Suppressor macrophage (primary cell): ENCODE data around the gene COL4A2.

Experiments
- DNase-seq, 4 experiments: peaks; one replicate each; pipeline ENCODE4 v3.0.0-alpha.2; 2020 to 2022

COL4A2 gene

DNA sequence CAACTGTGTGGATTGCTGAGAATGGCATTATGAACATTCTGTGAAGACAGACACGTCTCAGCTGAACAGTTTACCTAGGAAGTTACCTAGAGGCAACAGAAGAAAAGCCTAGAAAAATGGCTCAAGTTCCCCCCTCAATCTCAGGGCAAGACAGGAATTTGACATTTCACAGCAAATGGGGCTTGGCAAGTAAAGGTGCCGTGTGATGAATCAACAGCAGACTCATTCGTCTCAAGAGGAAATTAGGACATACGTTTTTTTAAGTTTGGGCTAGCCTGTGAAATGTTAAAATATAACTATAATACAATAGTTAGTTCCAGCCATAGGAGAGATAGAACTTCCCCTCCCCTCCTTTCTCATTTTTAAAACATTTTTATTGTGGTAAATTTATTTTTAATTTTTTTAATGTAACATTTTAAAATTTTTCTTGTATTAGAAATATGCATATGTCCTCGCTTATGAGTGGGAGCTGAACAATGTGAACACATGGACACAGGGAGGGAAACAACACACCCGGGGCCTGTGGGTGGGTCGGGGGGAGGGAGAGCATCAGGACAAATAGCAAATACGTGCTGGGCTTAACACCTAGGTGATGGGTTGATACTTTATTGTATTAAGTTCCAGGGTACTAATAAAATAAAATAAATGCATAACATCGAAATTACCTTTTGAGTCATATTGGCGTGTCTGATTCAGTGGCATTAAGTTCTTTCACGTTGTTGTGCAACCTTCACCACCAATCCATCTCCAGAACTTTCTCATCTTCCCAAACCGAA is 116.0 kb downstream of the COL4A2 start:
- DNase-seq, result no peak

DNA sequence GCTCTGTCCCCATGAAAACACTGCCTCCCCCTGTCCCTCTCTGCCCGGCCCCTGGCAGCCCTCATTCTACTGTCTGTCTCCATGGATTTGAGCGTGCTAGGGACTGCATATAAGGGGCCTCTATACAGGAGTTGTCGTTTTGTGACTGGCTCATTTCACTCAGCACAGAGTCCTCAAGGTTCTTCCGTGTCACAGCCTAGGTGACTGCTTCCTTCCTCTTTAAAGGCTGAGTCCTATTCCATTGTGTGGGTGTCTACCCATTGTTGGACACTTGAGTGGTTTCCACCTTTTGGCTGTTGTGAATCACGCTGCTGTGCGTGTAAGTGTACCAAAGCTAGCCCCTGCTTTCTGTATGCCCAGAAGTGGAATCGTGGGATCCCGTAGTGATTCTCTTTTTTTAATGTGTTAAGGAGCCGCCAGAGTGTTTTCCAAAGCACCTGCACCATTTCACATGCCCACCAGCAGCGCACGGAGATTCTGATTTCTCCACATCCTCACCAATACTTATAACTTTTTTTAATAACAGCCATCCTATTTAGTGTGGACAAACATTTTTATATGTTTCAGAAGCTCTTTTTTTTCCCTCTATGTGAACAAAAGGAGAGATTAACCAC is 116.7 kb downstream of the COL4A2 start:
- DNase-seq, result no peak

DNA sequence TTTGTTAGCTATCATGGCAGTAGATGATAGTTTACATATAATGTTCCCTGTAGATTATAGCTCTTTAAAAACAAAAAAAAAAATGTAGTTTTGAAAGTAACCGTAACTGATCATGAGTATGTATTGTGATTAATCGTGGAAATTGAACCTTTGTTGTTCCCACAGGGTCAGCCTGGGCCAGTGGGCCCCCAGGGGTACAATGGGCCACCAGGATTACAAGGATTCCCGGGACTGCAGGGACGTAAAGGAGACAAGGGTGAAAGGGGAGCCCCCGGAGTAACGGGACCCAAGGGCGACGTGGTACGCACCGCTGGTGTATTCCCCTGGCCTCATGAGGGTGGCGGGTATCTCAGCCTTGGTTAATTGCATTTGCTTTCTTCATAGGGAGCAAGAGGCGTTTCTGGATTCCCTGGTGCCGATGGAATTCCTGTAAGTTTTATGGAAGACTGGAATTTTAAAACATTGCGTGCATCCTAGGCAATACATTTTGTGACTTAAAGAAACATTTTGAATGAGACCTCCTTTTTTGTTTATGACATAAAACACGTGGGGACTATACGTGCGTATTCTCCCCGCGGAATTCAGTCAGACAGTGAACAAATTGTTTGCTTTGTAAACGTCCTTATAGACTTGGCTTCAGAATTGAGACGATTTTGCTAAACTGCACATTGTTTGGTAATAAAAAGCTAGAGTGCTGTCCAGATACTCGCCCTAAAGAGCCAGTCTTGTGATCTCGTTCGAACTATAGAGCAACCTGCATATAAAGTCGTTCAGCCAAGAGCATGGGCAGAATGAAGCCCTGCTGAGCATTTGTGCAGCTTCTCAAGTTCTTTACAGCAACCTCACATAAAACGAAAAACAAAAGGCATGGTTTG is 117.7 kb downstream of the COL4A2 start:
- no peak for DNase-seq

- no peak for DNase-seq
These were observed 118.3 kb downstream of the COL4A2 start for GRCh38 chr13:110425444-110425780.

- no peak for DNase-seq
These were observed 119.7 kb downstream of the COL4A2 start for GRCh38 chr13:110426735-110427134.

DNA sequence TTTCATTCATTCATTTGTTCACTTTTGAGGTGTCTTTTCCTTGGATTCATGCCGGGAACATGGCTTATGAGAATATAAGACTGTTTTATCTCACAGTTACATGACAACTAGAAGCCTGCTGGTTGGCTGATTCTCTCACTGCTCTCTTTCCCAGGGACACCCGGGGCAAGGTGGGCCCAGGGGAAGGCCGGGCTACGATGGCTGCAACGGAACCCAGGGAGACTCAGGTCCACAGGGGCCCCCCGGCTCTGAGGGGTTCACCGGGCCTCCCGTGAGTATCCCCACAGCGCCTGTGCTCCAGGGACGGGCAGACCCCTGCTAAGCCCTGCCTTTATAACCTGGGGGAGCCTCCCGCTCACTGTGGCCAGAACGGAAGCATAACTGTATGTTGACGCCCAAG is 121.2 kb downstream of the COL4A2 start:
- DNase-seq, result no peak

DNA sequence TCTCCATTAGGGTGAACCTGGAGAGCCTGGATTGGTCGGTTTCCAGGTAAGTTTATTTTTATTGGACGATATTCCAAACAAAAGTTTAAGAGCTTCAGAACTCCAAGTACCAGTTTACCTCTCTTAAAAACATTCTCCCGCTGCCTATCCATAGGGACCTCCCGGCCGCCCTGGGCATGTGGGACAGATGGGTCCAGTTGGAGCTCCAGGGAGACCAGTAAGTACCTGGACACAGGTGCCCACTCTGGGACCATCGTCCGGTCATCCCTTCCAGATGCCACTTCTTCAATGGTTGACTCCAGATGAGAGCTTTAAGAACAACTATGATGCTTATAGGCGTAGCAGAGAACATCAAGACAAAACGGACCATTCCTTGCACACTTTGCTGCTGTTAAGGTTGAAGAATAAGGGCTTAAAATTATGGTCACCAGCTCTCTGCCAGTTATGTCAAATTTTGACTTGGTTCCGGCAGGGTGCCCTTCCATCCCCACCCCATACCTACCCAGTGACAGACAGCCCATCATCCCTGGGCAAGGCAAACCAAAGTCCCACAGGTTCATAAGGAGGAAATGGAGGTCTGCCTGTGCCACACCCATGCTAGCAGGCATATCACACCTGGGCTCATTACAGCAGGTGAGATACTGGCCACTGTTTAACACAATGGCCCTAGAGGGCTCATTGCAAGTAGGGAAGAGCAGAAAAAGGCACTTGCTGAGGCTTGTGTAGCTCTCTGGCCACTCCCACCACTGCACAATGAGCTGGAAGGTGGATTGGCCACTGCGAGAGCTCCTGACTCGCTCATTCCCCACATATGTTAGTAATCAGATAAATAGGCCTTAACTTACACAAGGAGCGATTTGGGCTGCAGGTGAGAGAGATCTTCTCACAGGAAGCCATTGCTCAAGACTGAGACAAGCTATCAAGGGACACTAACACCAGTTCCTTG is 123.6 kb downstream of the COL4A2 start:
- DNase-seq, result no peak

- no peak for DNase-seq
These were observed 124.6 kb downstream of the COL4A2 start for GRCh38 chr13:110431425-110432294.

- no peak for DNase-seq
These were observed 125.4 kb downstream of the COL4A2 start for GRCh38 chr13:110432522-110432921.

GRCh38 chr13:110433014-110433413 is 125.9 kb downstream of the COL4A2 start:
- no peak for DNase-seq

DNA sequence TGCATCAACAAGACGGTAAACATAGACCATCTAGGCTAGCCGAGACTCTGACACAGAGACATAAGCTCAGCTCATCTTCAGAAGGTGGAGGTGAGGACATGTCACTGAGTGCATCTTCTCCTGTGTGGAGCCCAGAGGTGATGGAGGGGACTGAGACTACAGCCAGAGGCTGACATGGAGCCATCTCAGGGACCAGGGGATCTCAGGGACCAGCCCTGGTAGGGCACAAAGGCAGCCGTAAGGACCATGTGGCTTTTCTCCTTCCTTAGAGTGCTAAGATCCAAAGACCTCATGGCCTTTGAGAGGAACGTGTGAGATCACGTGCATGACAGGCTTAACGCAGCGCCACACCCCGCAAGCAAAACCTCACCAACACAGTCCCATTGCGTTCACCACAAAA is 127.5 kb downstream of the COL4A2 start:
- DNase-seq, result no peak

GRCh38 chr13:110435331-110435730 is 128.2 kb downstream of the COL4A2 start:
- DNase-seq, result no peak

- no peak for DNase-seq
These were observed 129.2 kb downstream of the COL4A2 start for GRCh38 chr13:110436276-110436675.

GRCh38 chr13:110436786-110437370 is 129.8 kb downstream of the COL4A2 start:
- no peak for DNase-seq

DNA sequence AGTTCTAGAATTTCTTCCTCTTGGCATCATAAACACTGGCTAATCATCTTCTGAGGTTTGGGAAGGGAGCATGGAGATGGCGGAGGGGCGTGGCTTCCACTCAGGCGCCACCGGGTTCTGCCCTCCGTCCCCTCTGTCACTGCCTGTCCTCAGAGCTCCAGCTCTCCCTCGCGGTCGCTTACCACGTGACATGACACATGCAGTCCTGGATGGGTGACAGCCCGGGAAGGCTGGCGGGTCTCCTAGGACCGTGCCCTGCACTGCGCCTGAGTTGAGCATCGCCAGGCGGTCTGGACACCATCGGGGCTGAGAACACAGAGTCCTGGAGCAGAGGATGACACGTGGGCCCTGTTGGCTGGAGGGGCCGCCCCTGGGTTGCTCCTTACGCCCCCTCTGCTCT is 131.1 kb downstream of the COL4A2 start:
- no peak for DNase-seq

GRCh38 chr13:110438776-110439175 is 131.7 kb downstream of the COL4A2 start:
- DNase-seq, result no peak

DNA sequence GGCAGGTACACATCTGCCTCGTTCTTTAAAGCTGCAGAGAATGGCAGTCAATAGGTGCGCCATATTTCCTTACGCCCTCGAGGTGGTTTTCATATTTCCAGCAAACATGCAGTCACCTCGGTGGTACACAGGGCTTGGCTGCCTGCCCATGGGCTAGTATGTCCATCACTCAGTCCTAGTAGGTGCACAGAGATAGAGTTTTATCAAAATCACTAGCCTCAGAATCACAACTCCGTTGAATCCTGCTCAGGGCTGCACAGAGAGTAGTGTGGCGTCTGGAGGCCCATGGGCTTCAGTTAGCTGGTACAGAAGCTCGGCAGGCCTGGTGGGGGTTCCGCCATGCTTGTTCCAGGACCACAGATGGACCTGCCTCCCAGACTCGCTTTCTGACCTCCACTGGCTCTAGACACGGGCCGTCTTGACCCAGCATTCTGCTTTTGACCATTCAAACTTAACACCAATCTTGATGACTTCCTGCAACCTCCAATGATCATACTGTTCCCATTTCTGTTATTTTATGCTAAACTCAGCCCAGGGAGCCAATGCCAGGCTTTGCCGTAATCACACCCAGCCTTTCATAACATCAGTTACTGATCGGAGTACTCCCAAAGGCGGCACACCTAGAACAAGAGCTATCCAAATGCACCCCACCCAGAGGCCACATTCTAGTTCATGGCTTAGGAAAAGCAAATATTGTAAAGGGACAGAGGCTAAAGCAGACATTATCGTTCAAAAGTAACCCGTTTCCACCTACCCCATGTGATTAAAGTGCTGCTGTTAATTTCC is 134.1 kb downstream of the COL4A2 start:
- DNase-seq, result no peak

GRCh38 chr13:110442930-110443621 is 136.0 kb downstream of the COL4A2 start:
- peak in 1 of 4 experiments; percentile 35 for DNase-seq

- no peak for DNase-seq
These were observed 136.6 kb downstream of the COL4A2 start for GRCh38 chr13:110443622-110444225.
